ENCODE data around the gene POC5. TPM values are rescaled to one million over a fixed set of nuclear protein-coding genes. Genes with fewer than 3 reads are reported as not detected.

Gene POC5
- total and polyA plus RNA-seq, 2 of the 13 experiments (the other 11 are each of a cell fraction or from before 2014, with no cell fraction given) = 6.9 to 9.3 TPM

DNA sequence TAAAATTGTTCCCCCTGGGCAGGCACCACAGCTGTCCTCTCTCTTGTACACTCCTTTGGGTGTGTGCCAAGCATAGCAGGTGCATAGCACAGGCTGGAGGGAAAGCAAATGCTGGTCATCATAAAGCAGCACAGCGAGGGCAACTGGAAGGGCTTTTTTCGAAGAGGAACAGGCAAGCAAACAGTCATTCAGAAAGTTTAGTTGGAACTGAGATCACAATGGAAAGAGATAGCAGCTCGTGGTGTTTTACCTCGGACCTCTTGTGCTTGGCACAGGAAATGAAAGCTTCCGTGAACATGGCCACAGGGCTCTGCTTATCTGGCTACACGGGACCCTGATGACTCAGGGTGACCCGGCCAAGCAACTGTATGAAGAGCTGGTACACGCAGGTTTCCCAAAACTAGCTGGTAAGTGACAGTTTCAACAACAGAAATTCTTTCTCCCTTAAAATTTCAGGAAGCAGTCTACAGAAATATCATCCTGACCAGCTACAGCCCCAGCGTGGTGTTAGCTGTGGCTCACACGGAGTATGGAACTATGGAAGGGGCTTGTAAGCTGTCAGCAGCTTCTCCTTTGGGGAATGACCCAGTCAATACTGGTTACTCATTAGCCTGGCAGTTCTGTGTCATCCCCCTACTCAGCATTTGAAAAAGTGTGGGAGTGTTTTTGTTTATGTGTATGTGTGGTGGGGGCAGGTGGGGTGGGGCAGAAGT, 48.1 kb downstream of the POC5 start (continued):
- no peak for TF ChIP-seq ZNF609 (CRISPR knock-in tag; IDR thresholded peaks at IDR 0.05; ENCODE audit: borderline replicate concordance)
- TF ChIP-seq MZF1 (CRISPR knock-in tag; IDR thresholded peaks at IDR 0.05; ENCODE audit: borderline replicate concordance) = no peak
- TF ChIP-seq ZFP1 (CRISPR knock-in tag; IDR thresholded peaks at IDR 0.05) = no peak
- no peak for TF ChIP-seq ZNF430 (CRISPR knock-in tag; IDR thresholded peaks at IDR 0.05)
- TF ChIP-seq, protein P1, sequence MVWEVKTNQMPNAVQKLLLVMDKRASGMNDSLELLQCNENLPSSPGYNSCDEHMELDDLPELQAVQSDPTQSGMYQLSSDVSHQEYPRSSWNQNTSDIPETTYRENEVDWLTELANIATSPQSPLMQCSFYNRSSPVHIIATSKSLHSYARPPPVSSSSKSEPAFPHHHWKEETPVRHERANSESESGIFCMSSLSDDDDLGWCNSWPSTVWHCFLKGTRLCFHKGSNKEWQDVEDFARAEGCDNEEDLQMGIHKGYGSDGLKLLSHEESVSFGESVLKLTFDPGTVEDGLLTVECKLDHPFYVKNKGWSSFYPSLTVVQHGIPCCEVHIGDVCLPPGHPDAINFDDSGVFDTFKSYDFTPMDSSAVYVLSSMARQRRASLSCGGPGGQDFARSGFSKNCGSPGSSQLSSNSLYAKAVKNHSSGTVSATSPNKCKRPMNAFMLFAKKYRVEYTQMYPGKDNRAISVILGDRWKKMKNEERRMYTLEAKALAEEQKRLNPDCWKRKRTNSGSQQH (CRISPR knock-in tag; IDR thresholded peaks at IDR 0.05; ENCODE audit: low read depth) = no peak
- no peak for TF ChIP-seq ZNF232 (CRISPR knock-in tag; IDR thresholded peaks at IDR 0.05; ENCODE audit: borderline replicate concordance)
- no peak for TF ChIP-seq NFE2L1 (CRISPR knock-in tag; IDR thresholded peaks at IDR 0.05; ENCODE audit: borderline replicate concordance)
- TF ChIP-seq SAP130 (CRISPR knock-in tag; IDR thresholded peaks at IDR 0.05; ENCODE audit: low read depth) = peak; percentile 44
- TF ChIP-seq, protein P2, sequence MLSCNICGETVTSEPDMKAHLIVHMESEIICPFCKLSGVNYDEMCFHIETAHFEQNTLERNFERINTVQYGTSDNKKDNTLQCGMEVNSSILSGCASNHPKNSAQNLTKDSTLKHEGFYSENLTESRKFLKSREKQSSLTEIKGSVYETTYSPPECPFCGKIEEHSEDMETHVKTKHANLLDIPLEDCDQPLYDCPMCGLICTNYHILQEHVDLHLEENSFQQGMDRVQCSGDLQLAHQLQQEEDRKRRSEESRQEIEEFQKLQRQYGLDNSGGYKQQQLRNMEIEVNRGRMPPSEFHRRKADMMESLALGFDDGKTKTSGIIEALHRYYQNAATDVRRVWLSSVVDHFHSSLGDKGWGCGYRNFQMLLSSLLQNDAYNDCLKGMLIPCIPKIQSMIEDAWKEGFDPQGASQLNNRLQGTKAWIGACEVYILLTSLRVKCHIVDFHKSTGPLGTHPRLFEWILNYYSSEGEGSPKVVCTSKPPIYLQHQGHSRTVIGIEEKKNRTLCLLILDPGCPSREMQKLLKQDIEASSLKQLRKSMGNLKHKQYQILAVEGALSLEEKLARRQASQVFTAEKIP (CRISPR knock-in tag; IDR thresholded peaks at IDR 0.05; ENCODE audit: borderline replicate concordance) = no peak
- TF ChIP-seq MAFK (conservative IDR thresholded peaks at IDR 0.05 in 1 of 2, IDR thresholded peaks at IDR 0.05 in 1 of 2; ENCODE audit: low read length in 2 of 2) = 0 out of 4 replicates have a peak, but pooled peaks of 1 of the 2 experiments have one; percentile 3
- TF ChIP-seq SP2 (CRISPR knock-in tag; IDR thresholded peaks at IDR 0.05) = no peak
- TF ChIP-seq ATF2 (CRISPR knock-in tag; IDR thresholded peaks at IDR 0.05) = no peak
- 0 out of 2 replicates have a peak, but pooled peaks have one; percentile 39 for TF ChIP-seq IRF2 (CRISPR knock-in tag; IDR thresholded peaks at IDR 0.05)
- no peak for TF ChIP-seq ZC3H13 (CRISPR knock-in tag; IDR thresholded peaks at IDR 0.05)
- TF ChIP-seq, protein P3, sequence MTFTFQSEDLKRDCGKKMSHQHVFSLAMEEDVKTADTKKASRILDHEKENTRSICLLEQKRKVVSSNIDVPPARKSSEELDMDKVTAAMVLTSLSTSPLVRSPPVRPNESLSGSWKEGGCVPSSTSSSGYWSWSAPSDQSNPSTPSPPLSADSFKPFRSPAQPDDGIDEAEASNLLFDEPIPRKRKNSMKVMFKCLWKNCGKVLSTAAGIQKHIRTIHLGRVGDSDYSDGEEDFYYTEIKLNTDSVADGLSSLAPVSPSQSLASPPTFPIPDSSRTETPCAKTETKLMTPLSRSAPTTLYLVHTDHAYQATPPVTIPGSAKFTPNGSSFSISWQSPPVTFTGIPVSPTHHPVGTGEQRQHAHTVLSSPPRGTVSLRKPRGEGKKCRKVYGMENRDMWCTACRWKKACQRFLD (CRISPR knock-in tag; IDR thresholded peaks at IDR 0.05; ENCODE audit: borderline replicate concordance) = no peak
- TF ChIP-seq HCFC1 (IDR thresholded peaks at IDR 0.05; ENCODE audit: low read depth, low read length) = no peak
- TF ChIP-seq, protein P4, sequence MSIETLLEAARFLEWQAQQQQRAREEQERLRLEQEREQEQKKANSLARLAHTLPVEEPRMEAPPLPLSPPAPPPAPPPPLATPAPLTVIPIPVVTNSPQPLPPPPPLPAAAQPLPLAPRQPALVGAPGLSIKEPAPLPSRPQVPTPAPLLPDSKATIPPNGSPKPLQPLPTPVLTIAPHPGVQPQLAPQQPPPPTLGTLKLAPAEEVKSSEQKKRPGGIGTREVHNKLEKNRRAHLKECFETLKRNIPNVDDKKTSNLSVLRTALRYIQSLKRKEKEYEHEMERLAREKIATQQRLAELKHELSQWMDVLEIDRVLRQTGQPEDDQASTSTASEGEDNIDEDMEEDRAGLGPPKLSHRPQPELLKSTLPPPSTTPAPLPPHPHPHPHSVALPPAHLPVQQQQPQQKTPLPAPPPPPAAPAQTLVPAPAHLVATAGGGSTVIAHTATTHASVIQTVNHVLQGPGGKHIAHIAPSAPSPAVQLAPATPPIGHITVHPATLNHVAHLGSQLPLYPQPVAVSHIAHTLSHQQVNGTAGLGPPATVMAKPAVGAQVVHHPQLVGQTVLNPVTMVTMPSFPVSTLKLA (IDR thresholded peaks at IDR 0.05) = no peak
